ENCODE results near the gene ZNF687. TPM values are rescaled to one million over a fixed set of nuclear protein-coding genes. Genes with fewer than 3 reads are reported as not detected.
A peak's percentile ranks its signal among the peaks of the same experiment; 100 is the strongest.

ZNF687 gene
- total RNA-seq, 1 experiment from 2014 or later, result 56.8 TPM

DNA sequence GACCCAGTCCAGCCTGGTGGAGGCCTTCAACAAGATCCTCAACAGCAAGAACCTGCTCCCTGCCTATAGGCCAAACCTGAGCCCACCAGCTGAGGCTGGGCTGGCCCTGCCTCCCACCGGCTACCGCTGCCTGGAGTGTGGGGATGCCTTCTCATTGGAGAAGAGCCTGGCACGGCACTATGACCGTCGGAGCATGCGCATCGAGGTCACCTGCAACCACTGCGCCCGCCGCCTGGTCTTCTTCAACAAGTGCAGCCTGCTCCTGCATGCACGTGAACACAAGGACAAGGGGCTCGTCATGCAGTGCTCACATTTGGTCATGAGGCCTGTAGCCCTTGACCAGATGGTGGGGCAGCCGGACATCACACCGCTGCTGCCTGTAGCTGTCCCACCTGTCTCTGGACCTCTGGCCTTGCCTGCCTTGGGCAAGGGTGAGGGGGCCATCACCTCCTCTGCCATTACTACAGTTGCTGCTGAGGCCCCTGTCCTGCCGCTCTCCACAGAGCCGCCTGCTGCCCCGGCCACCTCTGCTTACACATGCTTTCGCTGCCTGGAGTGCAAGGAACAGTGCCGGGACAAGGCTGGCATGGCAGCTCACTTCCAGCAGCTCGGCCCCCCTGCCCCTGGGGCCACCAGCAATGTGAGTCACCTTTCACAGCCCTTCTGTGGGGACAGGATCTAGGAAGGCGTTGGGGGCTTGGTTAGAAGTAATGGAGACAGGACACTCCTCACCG is 5.8 kb downstream of the ZNF687 start (continued):
- TF ChIP-seq, protein P1, sequence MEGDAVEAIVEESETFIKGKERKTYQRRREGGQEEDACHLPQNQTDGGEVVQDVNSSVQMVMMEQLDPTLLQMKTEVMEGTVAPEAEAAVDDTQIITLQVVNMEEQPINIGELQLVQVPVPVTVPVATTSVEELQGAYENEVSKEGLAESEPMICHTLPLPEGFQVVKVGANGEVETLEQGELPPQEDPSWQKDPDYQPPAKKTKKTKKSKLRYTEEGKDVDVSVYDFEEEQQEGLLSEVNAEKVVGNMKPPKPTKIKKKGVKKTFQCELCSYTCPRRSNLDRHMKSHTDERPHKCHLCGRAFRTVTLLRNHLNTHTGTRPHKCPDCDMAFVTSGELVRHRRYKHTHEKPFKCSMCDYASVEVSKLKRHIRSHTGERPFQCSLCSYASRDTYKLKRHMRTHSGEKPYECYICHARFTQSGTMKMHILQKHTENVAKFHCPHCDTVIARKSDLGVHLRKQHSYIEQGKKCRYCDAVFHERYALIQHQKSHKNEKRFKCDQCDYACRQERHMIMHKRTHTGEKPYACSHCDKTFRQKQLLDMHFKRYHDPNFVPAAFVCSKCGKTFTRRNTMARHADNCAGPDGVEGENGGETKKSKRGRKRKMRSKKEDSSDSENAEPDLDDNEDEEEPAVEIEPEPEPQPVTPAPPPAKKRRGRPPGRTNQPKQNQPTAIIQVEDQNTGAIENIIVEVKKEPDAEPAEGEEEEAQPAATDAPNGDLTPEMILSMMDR (IDR thresholded peaks at IDR 0.05), result no peak
- no peak for TF ChIP-seq ZNF416 (CRISPR knock-in tag; IDR thresholded peaks at IDR 0.05)
- TF ChIP-seq ESRRA (CRISPR knock-in tag; IDR thresholded peaks at IDR 0.05; ENCODE audit: borderline replicate concordance), result no peak

DNA sequence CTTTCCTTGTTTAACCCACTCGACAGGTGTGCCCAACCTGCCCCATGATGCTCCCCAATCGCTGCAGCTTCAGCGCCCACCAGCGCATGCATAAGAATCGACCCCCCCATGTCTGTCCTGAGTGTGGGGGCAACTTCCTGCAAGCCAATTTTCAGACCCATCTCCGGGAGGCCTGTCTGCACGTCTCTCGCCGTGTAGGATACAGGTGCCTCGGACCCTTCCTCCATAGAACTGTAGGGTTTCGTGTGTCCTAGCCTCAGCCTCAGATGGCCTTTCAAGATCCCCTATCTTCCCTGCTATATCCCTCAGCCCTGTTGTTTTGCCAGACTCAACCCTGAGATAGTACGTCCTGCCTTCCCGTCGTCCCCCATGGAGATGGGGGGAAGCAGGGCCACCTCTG is 6.4 kb downstream of the ZNF687 start:
- peak overlapping the region; percentile 13; the same call in 1 of the 2 replicates for H3K27ac Mint-ChIP-seq
- no peak for ATAC-seq
- POLR2A ChIA-PET, result interaction anchor here (0.5 kb wide), 1 partner anchor 107 kb away, joined by 3 read pairs; no protein-coding TSS in a partner anchor

More for the DNA sequence above, 6.4 kb downstream of the ZNF687 start:
- peaks cover 19% of the 10 kb centered on the region for H3K4me1 Mint-ChIP-seq
- CTCF ChIA-PET, result no interaction called here
- TF ChIP-seq, protein P2, sequence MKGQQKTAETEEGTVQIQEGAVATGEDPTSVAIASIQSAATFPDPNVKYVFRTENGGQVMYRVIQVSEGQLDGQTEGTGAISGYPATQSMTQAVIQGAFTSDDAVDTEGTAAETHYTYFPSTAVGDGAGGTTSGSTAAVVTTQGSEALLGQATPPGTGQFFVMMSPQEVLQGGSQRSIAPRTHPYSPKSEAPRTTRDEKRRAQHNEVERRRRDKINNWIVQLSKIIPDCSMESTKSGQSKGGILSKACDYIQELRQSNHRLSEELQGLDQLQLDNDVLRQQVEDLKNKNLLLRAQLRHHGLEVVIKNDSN (CRISPR knock-in tag; IDR thresholded peaks at IDR 0.05), result no peak
- TF ChIP-seq ETV6 (CRISPR knock-in tag; IDR thresholded peaks at IDR 0.05) (no peak), ESRRA (CRISPR knock-in tag; IDR thresholded peaks at IDR 0.05; ENCODE audit: borderline replicate concordance) (no peak), SMAD4 (CRISPR knock-in tag; IDR thresholded peaks at IDR 0.05) (no peak), ZNF121 (CRISPR knock-in tag; IDR thresholded peaks at IDR 0.05) (no peak), FOXK1 (CRISPR knock-in tag; IDR thresholded peaks at IDR 0.05) (no peak)
- TF ChIP-seq, protein P3, sequence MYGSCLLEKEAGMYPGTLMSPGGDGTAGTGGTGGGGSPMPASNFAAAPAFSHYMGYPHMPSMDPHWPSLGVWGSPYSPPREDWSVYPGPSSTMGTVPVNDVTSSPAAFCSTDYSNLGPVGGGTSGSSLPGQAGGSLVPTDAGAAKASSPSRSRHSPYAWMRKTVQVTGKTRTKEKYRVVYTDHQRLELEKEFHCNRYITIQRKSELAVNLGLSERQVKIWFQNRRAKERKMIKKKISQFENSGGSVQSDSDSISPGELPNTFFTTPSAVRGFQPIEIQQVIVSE (CRISPR knock-in tag; IDR thresholded peaks at IDR 0.05; ENCODE audit: borderline replicate concordance), result no peak
- TF ChIP-seq, protein P4, sequence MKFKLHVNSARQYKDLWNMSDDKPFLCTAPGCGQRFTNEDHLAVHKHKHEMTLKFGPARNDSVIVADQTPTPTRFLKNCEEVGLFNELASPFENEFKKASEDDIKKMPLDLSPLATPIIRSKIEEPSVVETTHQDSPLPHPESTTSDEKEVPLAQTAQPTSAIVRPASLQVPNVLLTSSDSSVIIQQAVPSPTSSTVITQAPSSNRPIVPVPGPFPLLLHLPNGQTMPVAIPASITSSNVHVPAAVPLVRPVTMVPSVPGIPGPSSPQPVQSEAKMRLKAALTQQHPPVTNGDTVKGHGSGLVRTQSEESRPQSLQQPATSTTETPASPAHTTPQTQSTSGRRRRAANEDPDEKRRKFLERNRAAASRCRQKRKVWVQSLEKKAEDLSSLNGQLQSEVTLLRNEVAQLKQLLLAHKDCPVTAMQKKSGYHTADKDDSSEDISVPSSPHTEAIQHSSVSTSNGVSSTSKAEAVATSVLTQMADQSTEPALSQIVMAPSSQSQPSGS (CRISPR knock-in tag; IDR thresholded peaks at IDR 0.05; ENCODE audit: borderline replicate concordance, low read depth), result no peak
- TF ChIP-seq, protein P5, sequence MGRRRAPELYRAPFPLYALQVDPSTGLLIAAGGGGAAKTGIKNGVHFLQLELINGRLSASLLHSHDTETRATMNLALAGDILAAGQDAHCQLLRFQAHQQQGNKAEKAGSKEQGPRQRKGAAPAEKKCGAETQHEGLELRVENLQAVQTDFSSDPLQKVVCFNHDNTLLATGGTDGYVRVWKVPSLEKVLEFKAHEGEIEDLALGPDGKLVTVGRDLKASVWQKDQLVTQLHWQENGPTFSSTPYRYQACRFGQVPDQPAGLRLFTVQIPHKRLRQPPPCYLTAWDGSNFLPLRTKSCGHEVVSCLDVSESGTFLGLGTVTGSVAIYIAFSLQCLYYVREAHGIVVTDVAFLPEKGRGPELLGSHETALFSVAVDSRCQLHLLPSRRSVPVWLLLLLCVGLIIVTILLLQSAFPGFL (CRISPR knock-in tag; IDR thresholded peaks at IDR 0.05; ENCODE audit: borderline replicate concordance), result no peak
- TF ChIP-seq, protein P6, sequence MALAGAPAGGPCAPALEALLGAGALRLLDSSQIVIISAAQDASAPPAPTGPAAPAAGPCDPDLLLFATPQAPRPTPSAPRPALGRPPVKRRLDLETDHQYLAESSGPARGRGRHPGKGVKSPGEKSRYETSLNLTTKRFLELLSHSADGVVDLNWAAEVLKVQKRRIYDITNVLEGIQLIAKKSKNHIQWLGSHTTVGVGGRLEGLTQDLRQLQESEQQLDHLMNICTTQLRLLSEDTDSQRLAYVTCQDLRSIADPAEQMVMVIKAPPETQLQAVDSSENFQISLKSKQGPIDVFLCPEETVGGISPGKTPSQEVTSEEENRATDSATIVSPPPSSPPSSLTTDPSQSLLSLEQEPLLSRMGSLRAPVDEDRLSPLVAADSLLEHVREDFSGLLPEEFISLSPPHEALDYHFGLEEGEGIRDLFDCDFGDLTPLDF (CRISPR knock-in tag; IDR thresholded peaks at IDR 0.05), result no peak
- TF ChIP-seq, protein P7, sequence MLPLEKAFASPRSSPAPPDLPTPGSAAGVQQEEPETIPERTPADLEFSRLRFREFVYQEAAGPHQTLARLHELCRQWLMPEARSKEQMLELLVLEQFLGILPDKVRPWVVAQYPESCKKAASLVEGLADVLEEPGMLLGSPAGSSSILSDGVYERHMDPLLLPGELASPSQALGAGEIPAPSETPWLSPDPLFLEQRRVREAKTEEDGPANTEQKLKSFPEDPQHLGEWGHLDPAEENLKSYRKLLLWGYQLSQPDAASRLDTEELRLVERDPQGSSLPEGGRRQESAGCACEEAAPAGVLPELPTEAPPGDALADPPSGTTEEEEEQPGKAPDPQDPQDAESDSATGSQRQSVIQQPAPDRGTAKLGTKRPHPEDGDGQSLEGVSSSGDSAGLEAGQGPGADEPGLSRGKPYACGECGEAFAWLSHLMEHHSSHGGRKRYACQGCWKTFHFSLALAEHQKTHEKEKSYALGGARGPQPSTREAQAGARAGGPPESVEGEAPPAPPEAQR (CRISPR knock-in tag; IDR thresholded peaks at IDR 0.05), result no peak
- H3K36me3 Mint-ChIP-seq, result peaks cover 56% of the 10 kb centered on the region
- H3K4me3 Mint-ChIP-seq, result no peak overlapping the region
- DNase-seq (ENCODE audit: low spot score), result no peak
- no peaks in the 10 kb centered on the region for H3K9me3 Mint-ChIP-seq
- no peaks in the 10 kb centered on the region for H3K27me3 Mint-ChIP-seq (ENCODE audit: low read depth)
